ENCODE data around the gene SURF2. TPM values are rescaled to one million over a fixed set of nuclear protein-coding genes. Genes with fewer than 3 reads are reported as not detected.

The SURF2 gene
- polyA plus RNA-seq, 1 donor from 2014 or later = 34.7 TPM

- peak overlapping the region; percentile 85 to 95 (median 94) for H3K4me3 Mint-ChIP-seq
- H3K9me3 Mint-ChIP-seq = no peaks in the 10 kb centered on the region
- no peaks in the 10 kb centered on the region for H3K27me3 Mint-ChIP-seq
- H3K27ac Mint-ChIP-seq = peak overlapping the region; percentile 92
- H3K4me1 Mint-ChIP-seq = peaks cover 3 to 20% (median 13%) of the 10 kb centered on the region in 3 donors
- no peaks in the 10 kb centered on the region for H3K36me3 Mint-ChIP-seq
These were observed 431 bp upstream of the SURF2 start for GRCh38 chr9:133355881-133356357.

GRCh38 chr9:133357656-133358055 is 1.3 kb downstream of the SURF2 start:
- H3K9me3 Mint-ChIP-seq = no peaks in the 10 kb centered on the region
- no peaks in the 10 kb centered on the region for H3K27me3 Mint-ChIP-seq
- H3K27ac Mint-ChIP-seq = peak overlapping the region in 2 of 3 donors; percentile 67 to 74
- peak overlapping the region; percentile 85 to 95 (median 90) for H3K4me3 Mint-ChIP-seq
- H3K4me1 Mint-ChIP-seq = peaks cover 0 to 20% (median 13%) of the 10 kb centered on the region in 3 donors
- H3K36me3 Mint-ChIP-seq = peaks cover 1% of the 10 kb centered on the region

GRCh38 chr9:133359399-133360175 is 3.2 kb downstream of the SURF2 start:
- Mint-ChIP-seq H3K4me3 (peak overlapping the region in 2 of 4 donors; percentile 16 to 68), H3K27me3 (no peaks in the 10 kb centered on the region), H3K27ac (peak overlapping the region in 2 of 3 donors; percentile 53 to 77), H3K36me3 (peaks cover 1% of the 10 kb centered on the region), H3K9me3 (no peaks in the 10 kb centered on the region), H3K4me1 (peaks cover 0 to 17% (median 11%) of the 10 kb centered on the region in 3 donors)

GRCh38 chr9:133360400-133361393 is 4.3 kb downstream of the SURF2 start:
- Mint-ChIP-seq H3K9me3 (no peaks in the 10 kb centered on the region), H3K27ac (peak overlapping the region in 2 of 3 donors; percentile 28 to 77), H3K4me1 (peaks cover under 1 to 11% (median 11%) of the 10 kb centered on the region in 3 donors), H3K36me3 (peaks cover 1% of the 10 kb centered on the region), H3K4me3 (peak overlapping the region in 2 of 4 donors; percentile 38 to 74), H3K27me3 (no peaks in the 10 kb centered on the region)

- Mint-ChIP-seq H3K4me1 (peaks cover 5 to 11% (median 11%) of the 10 kb centered on the region in 3 donors), H3K9me3 (no peaks in the 10 kb centered on the region), H3K27me3 (no peaks in the 10 kb centered on the region), H3K36me3 (peaks cover 1% of the 10 kb centered on the region), H3K4me3 (peak overlapping the region in 1 of 4 donors; percentile 74), H3K27ac (peak overlapping the region in 2 of 3 donors; percentile 28 to 82)
These were observed 5.2 kb downstream of the SURF2 start for GRCh38 chr9:133361507-133362092.

- no peaks in the 10 kb centered on the region for H3K27me3 Mint-ChIP-seq
- H3K9me3 Mint-ChIP-seq = no peaks in the 10 kb centered on the region
- H3K4me3 Mint-ChIP-seq = peak overlapping the region in 2 of 4 donors; percentile 12 to 74
- peaks cover 5 to 11% (median 8%) of the 10 kb centered on the region in 3 donors for H3K4me1 Mint-ChIP-seq
- peak overlapping the region in 1 of 3 donors; percentile 82 for H3K27ac Mint-ChIP-seq
- peaks cover 1% of the 10 kb centered on the region for H3K36me3 Mint-ChIP-seq
These were observed 6.2 kb downstream of the SURF2 start for GRCh38 chr9:133362359-133363044.

- Mint-ChIP-seq H3K27me3 (no peaks in the 10 kb centered on the region), H3K9me3 (no peaks in the 10 kb centered on the region), H3K4me3 (no peak overlapping the region), H3K36me3 (peaks cover 1% of the 10 kb centered on the region), H3K27ac (no peak overlapping the region), H3K4me1 (peaks cover 23 to 27% (median 24%) of the 10 kb centered on the region in 3 donors)
These were observed 10.1 kb downstream of the SURF2 start for GRCh38 chr9:133366435-133366834.

- no peak overlapping the region for H3K4me3 Mint-ChIP-seq
- no peaks in the 10 kb centered on the region for H3K27me3 Mint-ChIP-seq
- H3K9me3 Mint-ChIP-seq = no peaks in the 10 kb centered on the region
- H3K36me3 Mint-ChIP-seq = no peaks in the 10 kb centered on the region
- H3K27ac Mint-ChIP-seq = peak overlapping the region in 1 of 3 donors; percentile 39
- H3K4me1 Mint-ChIP-seq = peaks cover 28 to 34% (median 30%) of the 10 kb centered on the region in 3 donors
These were observed 10.9 kb downstream of the SURF2 start for GRCh38 chr9:133367221-133367620.

- no peaks in the 10 kb centered on the region for H3K9me3 Mint-ChIP-seq
- H3K27ac Mint-ChIP-seq = no peak overlapping the region
- peaks cover 32 to 39% (median 34%) of the 10 kb centered on the region in 3 donors for H3K4me1 Mint-ChIP-seq
- peak overlapping the region in 1 of 4 donors; percentile 39 for H3K4me3 Mint-ChIP-seq
- no peaks in the 10 kb centered on the region for H3K27me3 Mint-ChIP-seq
- no peaks in the 10 kb centered on the region for H3K36me3 Mint-ChIP-seq
These were observed 11.4 kb downstream of the SURF2 start for GRCh38 chr9:133367778-133368177.

- Mint-ChIP-seq H3K4me3 (peak overlapping the region in 1 of 4 donors; percentile 39), H3K27me3 (no peaks in the 10 kb centered on the region), H3K27ac (no peak overlapping the region), H3K36me3 (no peaks in the 10 kb centered on the region), H3K9me3 (no peaks in the 10 kb centered on the region), H3K4me1 (peaks cover 34 to 41% (median 36%) of the 10 kb centered on the region in 3 donors)
These were observed 12.0 kb downstream of the SURF2 start for GRCh38 chr9:133368249-133368881.

GRCh38 chr9:133369422-133369821 is 13.1 kb downstream of the SURF2 start:
- H3K36me3 Mint-ChIP-seq = no peaks in the 10 kb centered on the region
- no peak overlapping the region for H3K27ac Mint-ChIP-seq
- no peaks in the 10 kb centered on the region for H3K9me3 Mint-ChIP-seq
- peaks cover 37 to 44% (median 39%) of the 10 kb centered on the region in 3 donors for H3K4me1 Mint-ChIP-seq
- no peaks in the 10 kb centered on the region for H3K27me3 Mint-ChIP-seq
- peak overlapping the region in 1 of 4 donors; percentile 32 for H3K4me3 Mint-ChIP-seq

- no peaks in the 10 kb centered on the region for H3K27me3 Mint-ChIP-seq
- peak overlapping the region in 2 of 4 donors; percentile 32 to 45 for H3K4me3 Mint-ChIP-seq
- H3K36me3 Mint-ChIP-seq = no peaks in the 10 kb centered on the region
- no peaks in the 10 kb centered on the region for H3K9me3 Mint-ChIP-seq
- H3K4me1 Mint-ChIP-seq = peaks cover 42 to 49% (median 44%) of the 10 kb centered on the region in 3 donors
- H3K27ac Mint-ChIP-seq = peak overlapping the region in 1 of 3 donors; percentile 73
These were observed 13.6 kb downstream of the SURF2 start for GRCh38 chr9:133369933-133370332.

GRCh38 chr9:133370685-133371084 is 14.3 kb downstream of the SURF2 start:
- no peaks in the 10 kb centered on the region for H3K27me3 Mint-ChIP-seq
- H3K4me1 Mint-ChIP-seq = peaks cover 44 to 51% (median 46%) of the 10 kb centered on the region in 3 donors
- H3K27ac Mint-ChIP-seq = peak overlapping the region; percentile 53 to 96 (median 91)
- no peaks in the 10 kb centered on the region for H3K36me3 Mint-ChIP-seq
- H3K4me3 Mint-ChIP-seq = peak overlapping the region in 3 of 4 donors; percentile 22 to 88 (median 41)
- no peaks in the 10 kb centered on the region for H3K9me3 Mint-ChIP-seq
